ENCODE results near the gene TPD52L2.

GRCh38 chr20:63860325-63861051 is 4.6 kb upstream of the TPD52L2 start:
- no peak for TF ChIP-seq ISL1 (CRISPR knock-in tag; IDR thresholded peaks at IDR 0.05)
- TF ChIP-seq PPARA (CRISPR knock-in tag; IDR thresholded peaks at IDR 0.05; ENCODE audit: borderline replicate concordance) = no peak
- no peak for TF ChIP-seq GLIS3 (CRISPR knock-in tag; IDR thresholded peaks at IDR 0.05)
- TF ChIP-seq ZNF565 (CRISPR knock-in tag; conservative IDR thresholded peaks at IDR 0.05; ENCODE audit: low read depth) = no peak
- no peak for TF ChIP-seq ZFP30 (CRISPR knock-in tag; IDR thresholded peaks at IDR 0.05)
- TF ChIP-seq PATZ1 (CRISPR knock-in tag; IDR thresholded peaks at IDR 0.05; ENCODE audit: borderline replicate concordance) = no peak
- TF ChIP-seq TSHZ2 (CRISPR knock-in tag; IDR thresholded peaks at IDR 0.05) = no peak
- TF ChIP-seq RARB (CRISPR knock-in tag; IDR thresholded peaks at IDR 0.05) = no peak

All from SK-N-SH treated with all-trans-retinoic acid at 6 μM for 48 hours (cell line).